Caco-2 (cell line): ENCODE results near the gene CAMK4. TPM values are rescaled to one million over a fixed set of nuclear protein-coding genes. Genes with fewer than 3 reads are reported as not detected.

Experiments used
- BruUV-seq: library from RNA; stranded (reverse); fragments of 400-500 nt; replicated peaks from 2 replicates; lab custom pipeline; 2021; lab: Mats Ljungman, UMichigan
- CTCF ChIA-PET: fragments of 300-600 bp; sonication (Branson Sonifier 250); formaldehyde crosslinking; loops from one replicate; lab custom pipeline; 2022; ENCODE audit warnings: antibody characterized with exemption; lab: Charles Lee
- POLR2A ChIA-PET: fragments of 300-600 bp; sonication (Branson Sonifier 250); formaldehyde crosslinking; loops from one replicate; lab custom pipeline; 2022; ENCODE audit warnings: antibody characterized with exemption; lab: Charles Lee
- DNase-seq, 2 experiments: peaks; one replicate each; pipeline versions ENCODE4 v3.0.0 to v3.0.0-alpha.2; 2020 to 2022
- H3K27me3 ChIP-seq: replicated peaks from 2 replicates; pipeline ENCODE4 v1.6.0; 2011; ENCODE audit warnings: low read length; ENCODE audit not compliant: control insufficient read depth, insufficient read depth
- H3K36me3 ChIP-seq: 2 replicates; pipeline ENCODE4 v1.5.1; 2011; ENCODE audit warnings: low read length; ENCODE audit not compliant: control insufficient read depth, insufficient read depth
- H3K4me1 ChIP-seq: fragments of 250-450 bp; sonication (Bioruptor Pico); 2 replicates; pipeline ENCODE4 v1.5.1; 2020; ENCODE audit warnings: mild to moderate bottlenecking
- H3K4me3 ChIP-seq: 2 replicates; pipeline ENCODE4 v1.5.1; 2011; ENCODE audit warnings: low read depth, mild to moderate bottlenecking, control low read depth, low read length
- H3K9me3 ChIP-seq: fragments of 250-450 bp; sonication (Bioruptor Pico); 2 replicates; pipeline ENCODE4 v1.5.1; 2020; ENCODE audit warnings: mild to moderate bottlenecking, moderate library complexity
- H3K27ac Mint-ChIP-seq: one replicate; pipeline ENCODE4 v1.8.0; 2022; ENCODE audit warnings: mixed read lengths; ENCODE audit not compliant: unreplicated experiment
- H3K27me3 Mint-ChIP-seq: one replicate; pipeline ENCODE4 v1.8.0; 2022; ENCODE audit warnings: mixed read lengths; ENCODE audit not compliant: insufficient read depth, unreplicated experiment
- H3K36me3 Mint-ChIP-seq: one replicate; pipeline ENCODE4 v1.8.0; 2022; ENCODE audit warnings: mild to moderate bottlenecking, mixed read lengths; ENCODE audit not compliant: insufficient read depth, unreplicated experiment
- H3K4me1 Mint-ChIP-seq: one replicate; pipeline ENCODE4 v1.8.0; 2022; ENCODE audit warnings: low read depth, mixed read lengths; ENCODE audit not compliant: unreplicated experiment
- H3K4me3 Mint-ChIP-seq: one replicate; pipeline ENCODE4 v1.8.0; 2022; ENCODE audit warnings: mild to moderate bottlenecking, moderate library complexity, mixed read lengths; ENCODE audit not compliant: unreplicated experiment
- H3K9me3 Mint-ChIP-seq: one replicate; pipeline ENCODE4 v1.8.0; 2022; ENCODE audit warnings: mixed read lengths; ENCODE audit not compliant: unreplicated experiment
- intact Hi-C: fragments of 100-400 bp; cut with micrococcal nuclease; formaldehyde crosslinking; loops from one replicate; pipeline ENCODE4 v1.10.0; 2022; ENCODE audit not compliant: unreplicated experiment
- total RNA-seq: library from RNA; stranded (reverse); gene quantifications from 2 replicates; pipeline ENCODE4 v1.2.3, GENCODE V29; 2022
- TF ChIP-seq, protein P1 (sequence below), 2 experiments: fragments of 200-600 bp in 1 of 2; IDR thresholded peaks; 1 replicate in 1 of 2; 2 replicates in 1 of 2; pipeline versions ENCODE4 v1.5.1 to v1.8.0; 2011 to 2022; ENCODE audit warnings: antibody characterized with exemption in 1 of 2, control low read depth in 1 of 2, inconsistent platforms in 1 of 2, low read depth in 1 of 2, low read length in 1 of 2, mild to moderate bottlenecking in 1 of 2, moderate library complexity in 1 of 2; ENCODE audit not compliant: insufficient read depth in 1 of 2, severe bottlenecking in 1 of 2, unreplicated experiment in 1 of 2

CAMK4 gene
- total RNA-seq, 1 experiment from 2014 or later = not detected

DNA sequence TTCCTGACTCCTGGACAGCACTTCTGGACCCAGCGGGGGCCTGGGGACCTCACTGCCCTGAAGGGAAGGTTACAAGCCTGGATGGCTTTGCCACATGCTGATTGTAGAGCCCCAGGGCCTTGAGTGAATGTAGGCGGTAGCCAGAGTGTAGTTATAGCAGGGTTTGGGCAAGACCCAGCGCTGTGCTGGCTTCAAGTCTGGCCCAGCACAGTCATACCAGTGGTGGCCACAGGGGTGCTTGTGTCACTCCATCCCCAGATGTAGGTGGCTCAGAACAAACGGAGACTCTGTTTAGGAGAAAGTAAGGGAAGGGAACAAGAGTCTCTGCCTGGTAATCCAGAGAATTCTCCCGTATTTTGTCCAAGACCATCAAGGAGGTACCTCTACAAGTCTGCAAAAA, 203.6 kb downstream of the CAMK4 start:
- Mint-ChIP-seq H3K4me3 (no peak overlapping the region), H3K27ac (no peak overlapping the region), H3K9me3 (no peaks in the 10 kb centered on the region), H3K36me3 (no peaks in the 10 kb centered on the region), H3K4me1 (no peaks in the 10 kb centered on the region), H3K27me3 (peaks cover 17% of the 10 kb centered on the region)
- H3K4me3 ChIP-seq = no peak overlapping the region
- no peaks in the 10 kb centered on the region for H3K27me3 ChIP-seq
- H3K36me3 ChIP-seq = no peaks in the 10 kb centered on the region
- no peaks in the 10 kb centered on the region for H3K9me3 ChIP-seq
- ChIA-PET CTCF (no interaction called here), POLR2A (no interaction called here)
- TF ChIP-seq, protein P1, sequence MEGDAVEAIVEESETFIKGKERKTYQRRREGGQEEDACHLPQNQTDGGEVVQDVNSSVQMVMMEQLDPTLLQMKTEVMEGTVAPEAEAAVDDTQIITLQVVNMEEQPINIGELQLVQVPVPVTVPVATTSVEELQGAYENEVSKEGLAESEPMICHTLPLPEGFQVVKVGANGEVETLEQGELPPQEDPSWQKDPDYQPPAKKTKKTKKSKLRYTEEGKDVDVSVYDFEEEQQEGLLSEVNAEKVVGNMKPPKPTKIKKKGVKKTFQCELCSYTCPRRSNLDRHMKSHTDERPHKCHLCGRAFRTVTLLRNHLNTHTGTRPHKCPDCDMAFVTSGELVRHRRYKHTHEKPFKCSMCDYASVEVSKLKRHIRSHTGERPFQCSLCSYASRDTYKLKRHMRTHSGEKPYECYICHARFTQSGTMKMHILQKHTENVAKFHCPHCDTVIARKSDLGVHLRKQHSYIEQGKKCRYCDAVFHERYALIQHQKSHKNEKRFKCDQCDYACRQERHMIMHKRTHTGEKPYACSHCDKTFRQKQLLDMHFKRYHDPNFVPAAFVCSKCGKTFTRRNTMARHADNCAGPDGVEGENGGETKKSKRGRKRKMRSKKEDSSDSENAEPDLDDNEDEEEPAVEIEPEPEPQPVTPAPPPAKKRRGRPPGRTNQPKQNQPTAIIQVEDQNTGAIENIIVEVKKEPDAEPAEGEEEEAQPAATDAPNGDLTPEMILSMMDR (IDR thresholded peaks at IDR 0.05; ENCODE audit: insufficient read depth in 1 of 2, low read depth in 1 of 2, low read length in 1 of 2, severe bottlenecking in 1 of 2, unreplicated experiment in 1 of 2) = no peak
- intact Hi-C loops = no loop called here
- H3K4me1 ChIP-seq = no peaks in the 10 kb centered on the region
- no TSS peak for BruUV-seq
- peak in 1 of 2 experiments; percentile 19 for DNase-seq

DNA sequence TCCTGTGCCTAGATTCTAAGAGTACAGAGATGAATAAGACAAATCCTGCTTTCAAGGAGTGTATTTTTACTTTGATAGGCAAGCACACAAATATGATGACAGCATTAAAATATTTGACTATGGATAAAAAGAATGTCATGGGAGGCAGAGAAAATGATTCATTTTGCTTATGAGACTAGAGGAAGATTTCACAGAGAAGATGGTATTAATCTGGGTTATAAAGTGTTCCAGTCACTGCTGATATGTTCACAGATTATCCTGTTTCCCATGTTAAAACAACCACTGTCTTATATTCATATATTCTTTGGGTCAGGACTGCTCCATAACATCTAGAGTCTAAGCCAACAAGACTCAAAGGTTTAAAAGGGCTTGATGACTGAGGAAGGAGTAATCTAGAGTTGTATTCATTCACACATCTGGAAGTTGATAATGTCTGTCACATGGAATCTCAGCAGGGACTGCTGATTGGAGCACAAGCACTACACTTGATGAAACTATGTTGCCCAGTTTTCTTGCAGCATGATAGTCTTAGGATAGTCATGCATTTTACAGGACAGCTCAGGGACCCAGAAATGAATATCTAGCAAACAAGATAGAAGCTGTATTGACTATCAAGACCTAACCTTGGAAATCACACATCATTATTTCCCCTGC, 208.8 kb downstream of the CAMK4 start:
- H3K4me1 Mint-ChIP-seq = no peaks in the 10 kb centered on the region
- Histone ChIP-seq H3K4me3 (no peak overlapping the region), H3K36me3 (no peaks in the 10 kb centered on the region), H3K27me3 (no peaks in the 10 kb centered on the region; the same call in 1 of the 2 replicates), H3K9me3 (no peaks in the 10 kb centered on the region), H3K4me1 (no peaks in the 10 kb centered on the region)
- no peak overlapping the region for H3K4me3 Mint-ChIP-seq
- TF ChIP-seq, protein P1 (IDR thresholded peaks at IDR 0.05; ENCODE audit: insufficient read depth in 1 of 2, low read depth in 1 of 2, low read length in 1 of 2, severe bottlenecking in 1 of 2, unreplicated experiment in 1 of 2) = no peak
- H3K36me3 Mint-ChIP-seq = no peaks in the 10 kb centered on the region
- CTCF ChIA-PET = no interaction called here
- H3K9me3 Mint-ChIP-seq = no peaks in the 10 kb centered on the region
- no peak for DNase-seq
- BruUV-seq = no TSS peak
- POLR2A ChIA-PET = no interaction called here
- H3K27me3 Mint-ChIP-seq = peaks cover 12% of the 10 kb centered on the region
- no peak overlapping the region for H3K27ac Mint-ChIP-seq
- intact Hi-C loops = no loop called here

DNA sequence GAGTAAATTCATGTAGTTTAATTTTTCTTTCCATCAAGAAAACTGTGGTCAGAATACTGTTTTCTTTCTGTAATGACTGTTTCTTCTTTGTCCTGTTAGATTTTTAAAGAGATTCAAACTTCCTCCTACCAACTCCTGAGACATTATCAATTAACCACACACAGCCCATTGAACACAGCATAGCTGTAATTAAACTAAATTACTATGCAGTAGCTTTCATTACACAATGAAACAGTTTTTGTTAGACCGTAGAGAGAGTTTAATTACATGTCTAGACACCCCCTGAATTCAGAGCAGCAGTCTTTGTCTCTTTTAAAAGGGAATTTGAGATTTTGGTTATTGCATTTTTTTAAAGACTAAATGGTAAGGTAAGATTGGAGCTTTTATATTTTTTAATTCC, 210.6 kb downstream of the CAMK4 start:
- ChIA-PET POLR2A (no interaction called here), CTCF (no interaction called here)
- BruUV-seq = no TSS peak
- Histone ChIP-seq H3K4me3 (no peak overlapping the region), H3K4me1 (no peaks in the 10 kb centered on the region), H3K9me3 (no peaks in the 10 kb centered on the region), H3K27me3 (no peaks in the 10 kb centered on the region; the same call in 1 of the 2 replicates), H3K36me3 (no peaks in the 10 kb centered on the region)
- Mint-ChIP-seq H3K27me3 (peaks cover 7% of the 10 kb centered on the region), H3K36me3 (no peaks in the 10 kb centered on the region), H3K4me3 (no peak overlapping the region), H3K27ac (no peak overlapping the region), H3K4me1 (no peaks in the 10 kb centered on the region), H3K9me3 (no peaks in the 10 kb centered on the region)
- intact Hi-C loops = no loop called here
- TF ChIP-seq, protein P1 (IDR thresholded peaks at IDR 0.05; ENCODE audit: insufficient read depth in 1 of 2, low read depth in 1 of 2, low read length in 1 of 2, severe bottlenecking in 1 of 2, unreplicated experiment in 1 of 2) = no peak
- no peak for DNase-seq
